ENCODE data around the gene TGFBR2.

GRCh38 chr3:30730967-30731366 is 124.6 kb downstream of the TGFBR2 start:
- no peak for TF ChIP-seq CTCF (IDR thresholded peaks at IDR 0.05)
- no peak for TF ChIP-seq POLR2A (IDR thresholded peaks at IDR 0.05)

Data from uterus (tissue), 2 donors.